GM21515 (cell line): Measurements from ENCODE around the gene FSIP1.

Experiments used
- ATAC-seq: cut with Tn5 transposase; IDR thresholded peaks from one replicate; pipeline ENCODE4 v1.9.1; 2021; ENCODE audit not compliant: unreplicated experiment

The FSIP1 gene

GRCh38 chr15:39597751-39598185 is 184.9 kb downstream of the FSIP1 start:
- no peak for ATAC-seq

- no peak for ATAC-seq
Observed at GRCh38 chr15:39597336-39597735, 185.3 kb downstream of the FSIP1 start.

- no peak for ATAC-seq
Observed at GRCh38 chr15:39596358-39597051, 186.1 kb downstream of the FSIP1 start.

GRCh38 chr15:39595338-39596221 is 187.1 kb downstream of the FSIP1 start:
- ATAC-seq, result no peak

- no peak for ATAC-seq
Observed at GRCh38 chr15:39594446-39595337, 187.9 kb downstream of the FSIP1 start.

- no peak for ATAC-seq
Observed at GRCh38 chr15:39593656-39594445, 188.8 kb downstream of the FSIP1 start.

- no peak for ATAC-seq
Observed at GRCh38 chr15:39593071-39593655, 189.5 kb downstream of the FSIP1 start.

GRCh38 chr15:39592500-39592899 is 190.1 kb downstream of the FSIP1 start:
- ATAC-seq, result no peak

GRCh38 chr15:39591896-39592315 is 190.7 kb downstream of the FSIP1 start:
- ATAC-seq, result no peak

GRCh38 chr15:39591141-39591895 is 191.3 kb downstream of the FSIP1 start:
- ATAC-seq, result no peak

GRCh38 chr15:39589815-39590644 is 192.6 kb downstream of the FSIP1 start:
- ATAC-seq, result no peak

- no peak for ATAC-seq
Observed at GRCh38 chr15:39589193-39589814, 193.3 kb downstream of the FSIP1 start.

- ATAC-seq, result no peak
Observed at GRCh38 chr15:39588531-39589192, 194.0 kb downstream of the FSIP1 start.

GRCh38 chr15:39587731-39588530 is 194.7 kb downstream of the FSIP1 start:
- no peak for ATAC-seq

- no peak for ATAC-seq
Observed at GRCh38 chr15:39587096-39587721, 195.4 kb downstream of the FSIP1 start.
